HG03175 (cell line): ENCODE results near the gene KCND2.
"Not testable (repeated sequence)": the region's sequence is repeated elsewhere in the genome, so short reads cannot be mapped to it uniquely, and the experiment has no call there.

Source experiments
- ATAC-seq: cut with Tn5 transposase; IDR thresholded peaks from one replicate; pipeline ENCODE4 v1.9.1; 2021; ENCODE audit warnings: mild to moderate bottlenecking, moderate library complexity; ENCODE audit not compliant: unreplicated experiment

Gene KCND2

GRCh38 chr7:120272701-120273475 lies at the start of gene KCND2:
TSS of gene KCND2 (plus strand) at chr7:120273175.
- ATAC-seq = peak; percentile 21

- ATAC-seq = no peak
These were observed 46.8 kb upstream of the KCND2 start for GRCh38 chr7:120226188-120226587.

DNA sequence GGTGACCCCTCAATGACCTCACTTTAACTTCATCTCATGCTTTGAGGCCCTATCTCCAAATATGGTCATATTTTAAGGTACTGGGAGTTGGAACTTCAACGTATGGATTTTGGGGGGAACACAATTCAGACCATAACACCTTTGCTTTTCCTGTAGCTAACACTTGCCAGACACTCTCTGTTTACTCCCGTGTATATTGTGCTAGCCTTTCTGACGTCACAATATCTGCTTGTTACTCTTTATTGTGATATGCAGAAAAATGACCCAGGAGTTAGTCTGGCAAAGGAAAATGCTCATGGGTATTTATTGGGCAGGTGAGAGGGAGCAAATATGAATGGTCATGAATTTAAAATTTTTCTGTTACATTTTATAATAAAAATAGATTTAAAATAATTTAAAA lies 45.7 kb upstream of the KCND2 start:
- no peak for ATAC-seq

DNA sequence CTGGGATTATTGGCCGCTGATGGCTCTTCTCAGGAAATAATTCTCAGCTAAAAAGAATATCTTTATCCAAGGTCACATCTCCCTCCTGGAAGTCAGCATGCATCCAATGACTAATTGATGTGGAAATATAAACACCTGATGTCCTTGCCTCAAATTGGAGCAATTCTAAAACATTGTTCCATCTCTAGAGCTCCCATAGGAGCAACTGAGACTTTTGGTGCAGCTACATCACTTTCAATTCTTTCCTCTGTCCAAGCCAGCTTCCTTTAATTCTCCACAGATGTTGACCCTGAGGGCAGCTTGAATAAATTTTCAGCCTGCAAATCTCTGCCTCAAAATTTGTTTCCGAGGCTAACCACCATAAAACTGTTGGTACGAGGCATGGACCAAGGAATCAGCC lies 43.9 kb upstream of the KCND2 start:
- ATAC-seq = no peak

GRCh38 chr7:120233338-120233737 lies 39.6 kb upstream of the KCND2 start:
- ATAC-seq = no peak

GRCh38 chr7:120240350-120240749 lies 32.6 kb upstream of the KCND2 start:
- ATAC-seq = not testable (repeated sequence)

DNA sequence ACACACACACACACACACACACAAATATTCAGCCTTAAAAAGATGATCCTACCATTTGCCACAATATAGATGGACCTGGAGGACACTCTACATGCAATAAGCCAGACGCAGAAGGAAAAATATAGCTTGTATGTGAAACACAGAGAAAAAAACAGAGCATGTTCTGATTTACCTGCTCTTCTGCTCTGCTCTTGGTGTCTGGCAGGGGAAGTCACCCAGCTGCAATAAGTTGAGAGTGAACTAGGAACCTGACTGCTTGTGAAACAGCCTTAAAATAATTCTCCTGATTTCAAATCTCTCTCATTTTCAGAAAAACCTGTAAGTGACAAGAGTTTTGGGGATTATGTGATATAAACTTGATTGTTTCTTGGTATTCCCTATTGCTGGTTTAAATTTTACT lies 31.0 kb upstream of the KCND2 start:
- ATAC-seq = no peak

DNA sequence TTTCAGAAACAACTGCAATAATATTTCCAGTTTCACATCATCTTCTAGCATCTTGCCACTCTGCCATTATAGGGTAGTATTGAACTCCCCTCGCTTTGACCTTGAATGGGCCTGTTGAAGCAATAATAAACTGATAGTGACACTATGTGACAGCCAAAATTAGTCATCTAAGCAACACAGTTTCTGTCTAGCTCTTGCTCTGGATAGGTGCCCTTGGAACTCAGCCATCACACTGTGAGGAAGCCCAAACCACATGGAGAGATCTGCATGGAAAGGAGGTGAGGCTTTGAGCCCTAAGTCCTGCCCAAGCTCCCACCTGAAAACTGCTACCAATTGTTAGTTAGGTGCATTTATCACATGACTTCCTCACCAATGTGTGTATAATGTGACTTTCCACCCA lies 18.1 kb upstream of the KCND2 start:
- no peak for ATAC-seq

GRCh38 chr7:120256344-120257070 lies 16.5 kb upstream of the KCND2 start:
- no peak for ATAC-seq

DNA sequence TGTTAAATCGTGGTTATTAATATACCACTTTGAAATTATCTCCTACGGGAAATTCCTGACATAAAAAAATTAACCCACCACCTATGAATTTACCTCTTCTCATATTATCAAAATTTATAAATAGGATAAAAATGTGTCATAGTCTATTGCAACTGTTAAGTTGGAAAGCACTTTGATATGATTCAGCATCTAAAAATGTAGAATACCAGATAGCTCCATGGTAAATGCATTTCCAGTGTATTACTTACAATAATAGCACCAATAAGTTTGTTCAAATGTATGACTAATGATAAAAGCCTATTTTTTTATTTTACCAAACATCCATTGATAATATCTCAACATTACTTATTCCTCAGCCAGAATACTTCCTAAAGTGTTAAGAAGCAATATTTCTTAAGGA lies 13.6 kb upstream of the KCND2 start:
- no peak for ATAC-seq

DNA sequence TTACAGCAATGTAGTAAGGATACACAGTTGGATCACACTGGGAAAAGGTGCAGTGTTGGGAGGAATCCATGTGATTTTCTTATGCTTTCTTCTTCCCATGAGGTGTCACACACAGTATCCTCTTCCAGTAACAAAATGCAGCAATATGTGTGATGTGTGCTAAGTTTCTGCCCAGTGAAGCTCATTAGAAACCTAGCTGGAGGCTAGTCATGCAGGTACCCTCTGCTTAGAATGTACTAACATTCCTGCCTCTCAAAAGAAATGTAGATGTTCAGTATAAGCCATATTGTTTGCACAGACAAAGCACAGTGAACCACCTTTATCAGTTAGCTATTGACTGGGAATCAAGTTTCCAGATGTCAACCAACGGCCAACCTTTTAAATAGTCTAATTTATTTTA lies 12.9 kb upstream of the KCND2 start:
- ATAC-seq = no peak

DNA sequence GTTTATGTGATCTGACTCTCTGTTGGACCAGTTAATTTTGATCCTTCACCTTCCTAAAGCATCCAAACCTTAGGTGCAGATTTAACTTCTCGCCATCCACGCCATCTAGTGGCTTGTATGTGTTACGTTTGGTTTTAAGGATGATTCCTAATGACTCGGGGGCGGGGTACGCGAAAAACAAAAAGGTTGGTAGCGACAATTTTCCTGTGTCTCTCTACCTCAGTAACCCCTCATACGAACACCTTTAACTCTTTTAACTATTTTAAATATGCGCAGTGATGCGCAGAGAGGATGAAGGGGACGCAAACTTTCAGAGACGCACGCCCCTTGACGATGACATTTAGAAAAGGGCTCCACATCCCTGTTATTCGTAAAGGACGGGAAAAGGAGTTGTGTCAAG lies 714 bp upstream of the KCND2 start:
- peak; percentile 46 for ATAC-seq

- peak; percentile 70 for ATAC-seq
These were observed 551 bp downstream of the KCND2 start for GRCh38 chr7:120273476-120273975.

DNA sequence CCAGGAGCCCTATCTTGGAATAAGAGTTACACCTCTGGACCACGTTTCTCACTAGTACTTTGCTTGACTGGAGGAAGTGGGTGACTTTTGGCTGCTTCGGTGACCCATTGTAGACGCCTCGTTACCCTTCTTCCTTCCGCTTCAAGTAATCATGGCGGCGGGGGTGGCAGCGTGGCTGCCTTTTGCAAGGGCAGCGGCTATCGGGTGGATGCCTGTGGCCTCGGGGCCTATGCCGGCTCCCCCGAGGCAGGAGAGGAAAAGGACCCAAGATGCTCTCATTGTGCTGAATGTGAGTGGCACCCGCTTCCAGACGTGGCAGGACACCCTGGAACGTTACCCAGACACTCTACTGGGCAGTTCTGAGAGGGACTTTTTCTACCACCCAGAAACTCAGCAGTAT lies 1.5 kb downstream of the KCND2 start:
- no peak for ATAC-seq

DNA sequence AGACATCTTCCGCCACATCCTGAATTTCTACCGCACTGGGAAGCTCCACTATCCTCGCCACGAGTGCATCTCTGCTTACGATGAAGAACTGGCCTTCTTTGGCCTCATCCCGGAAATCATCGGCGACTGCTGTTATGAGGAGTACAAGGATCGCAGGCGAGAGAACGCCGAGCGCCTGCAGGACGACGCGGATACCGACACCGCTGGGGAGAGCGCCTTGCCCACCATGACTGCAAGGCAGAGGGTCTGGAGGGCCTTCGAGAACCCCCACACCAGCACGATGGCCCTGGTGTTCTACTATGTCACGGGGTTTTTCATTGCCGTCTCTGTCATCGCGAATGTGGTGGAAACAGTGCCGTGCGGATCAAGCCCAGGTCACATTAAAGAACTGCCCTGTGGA lies 1.9 kb downstream of the KCND2 start:
- no peak for ATAC-seq

- no peak for ATAC-seq
These were observed 3.7 kb downstream of the KCND2 start for GRCh38 chr7:120276720-120277119.

DNA sequence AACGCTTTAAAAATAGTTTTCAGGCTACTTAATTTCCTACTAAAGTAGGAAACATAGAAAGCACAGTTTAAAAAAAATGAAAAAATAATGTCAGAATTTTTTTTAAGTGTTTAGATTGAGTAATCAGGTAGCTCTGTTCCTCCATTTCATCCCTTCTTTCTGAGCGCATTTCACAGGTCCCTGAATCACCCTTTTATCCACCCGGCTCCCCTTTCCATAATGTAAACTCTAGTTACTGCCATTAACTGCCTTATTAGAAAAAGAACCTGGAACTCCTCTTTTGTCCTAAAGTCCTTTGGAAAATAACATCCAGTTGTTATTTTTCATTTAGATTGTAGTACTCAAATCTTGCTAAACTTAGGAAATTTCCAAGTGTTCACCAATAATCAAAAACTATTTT lies 5.8 kb downstream of the KCND2 start:
- ATAC-seq = no peak

GRCh38 chr7:120280743-120281142 lies 7.8 kb downstream of the KCND2 start:
- no peak for ATAC-seq

GRCh38 chr7:120293027-120293426 lies 20.1 kb downstream of the KCND2 start:
- ATAC-seq = no peak

DNA sequence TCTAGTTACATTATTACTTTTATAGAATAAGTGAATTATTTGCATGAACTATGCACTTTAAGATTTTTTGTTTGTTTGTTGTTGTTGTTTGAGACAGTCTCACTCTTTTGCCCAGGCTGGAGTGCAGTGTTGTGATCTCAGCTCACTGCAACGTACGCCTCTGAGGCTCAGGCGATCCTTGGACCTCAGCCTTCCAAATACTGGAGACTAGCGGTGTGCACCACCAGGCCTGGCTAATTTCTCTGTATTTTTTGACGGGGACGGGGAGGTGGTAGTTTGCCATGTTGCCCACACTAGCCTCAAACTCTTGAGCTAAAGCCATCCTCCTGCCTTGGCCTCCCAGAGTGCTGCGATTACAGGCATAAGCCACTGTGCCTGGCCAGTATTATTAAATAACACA lies 29.2 kb downstream of the KCND2 start:
- ATAC-seq = no peak

DNA sequence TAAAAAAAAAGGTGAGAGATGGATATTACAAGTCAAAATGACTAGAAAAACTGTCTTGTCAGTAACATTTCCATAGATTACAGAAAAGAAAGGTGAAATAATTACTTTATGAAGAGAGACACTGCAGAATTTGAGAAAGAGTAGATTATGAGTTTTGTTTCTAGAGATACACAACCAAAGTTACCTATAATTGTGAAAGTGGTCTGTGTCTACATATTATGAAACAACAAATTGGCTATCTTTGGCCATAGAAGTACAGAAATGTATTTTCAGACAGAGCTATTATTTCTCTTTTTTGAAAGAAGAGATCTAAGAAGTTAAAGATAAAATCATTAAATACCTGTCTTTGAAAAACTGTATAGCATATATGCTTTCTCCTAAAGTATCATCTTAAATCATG lies 30.1 kb downstream of the KCND2 start:
- no peak for ATAC-seq

GRCh38 chr7:120304674-120305073 lies 31.7 kb downstream of the KCND2 start:
- ATAC-seq = no peak
